ENCODE data around the gene SLC6A12.

- TF ChIP-seq POLR2A (IDR thresholded peaks at IDR 0.05) (no peak), CTCF (IDR thresholded peaks at IDR 0.05) (no peak), EP300 (IDR thresholded peaks at IDR 0.05) (no peak)
These were observed 40.1 kb upstream of the SLC6A12 start for GRCh38 chr12:254039-254438.
